SK-N-SH (cell line): ENCODE results near the gene OR3A2. TPM values are rescaled to one million over a fixed set of nuclear protein-coding genes. Genes with fewer than 3 reads are reported as not detected.
"Not testable (repeated sequence)": the region's sequence is repeated elsewhere in the genome, so short reads cannot be mapped to it uniquely, and the experiment has no call there.

Experiments
- CTCF ChIA-PET: fragments of 300-600, 350-600 bp; formaldehyde crosslinking; extraction: SDS; loops from one replicate; lab custom pipeline; 2021; lab: Yijun Ruan, JAX
- POLR2A ChIA-PET: fragments of 350-600 bp; sonication (Branson Sonifier 250); formaldehyde crosslinking; extraction: SDS; loops from one replicate; lab custom pipeline; 2020; ENCODE audit warnings: antibody characterized with exemption, inconsistent platforms; lab: Yijun Ruan, JAX
- DNase-seq: peaks from one replicate; pipeline ENCODE4 v3.0.0; 2012
- H2AFZ ChIP-seq: fragments of 200-600 bp; sonication (generic); 2 replicates; pipeline ENCODE4 v1.8.1; 2016; ENCODE audit warnings: antibody characterized with exemption, mild to moderate bottlenecking, low read depth
- H3F3A ChIP-seq: fragments of 200-600 bp; sonication (generic); replicated peaks from 2 replicates; pipeline ENCODE3; 2016; ENCODE audit warnings: antibody characterized with exemption, mild to moderate bottlenecking; ENCODE audit not compliant: insufficient read depth
- H3K27ac ChIP-seq, 2 experiments: fragments of 200-500 bp in 1 of 2; fragments of 200-600 bp in 1 of 2; sonication (Bioruptor generic) in 1 of 2; sonication (generic), shearing (Covaris generic) in 1 of 2; 2 replicates each; pipeline versions ENCODE4 v1.5.1 to v1.6.1; 2014 to 2016; ENCODE audit warnings: low read depth in 2 of 2, inconsistent platforms in 1 of 2, low read length in 1 of 2, mild to moderate bottlenecking in 1 of 2, mixed read lengths in 1 of 2
- H3K27me3 ChIP-seq: fragments of 200-600 bp; sonication (generic), shearing (Covaris generic); 2 replicates; pipeline ENCODE4 v1.6.1; 2016; ENCODE audit warnings: mixed run types; ENCODE audit not compliant: insufficient read depth
- H3K36me3 ChIP-seq, 2 experiments: fragments of 200-500 bp in 1 of 2; fragments of 200-600 bp in 1 of 2; sonication (Bioruptor generic) in 1 of 2; sonication (generic) in 1 of 2; replicated peaks in 1 of 2; 2 replicates each; pipeline versions ENCODE3 to v1.5.1; 2014 to 2016; ENCODE audit warnings: low read length in 1 of 2, mild to moderate bottlenecking in 1 of 2; ENCODE audit not compliant: insufficient read depth in 2 of 2, control insufficient read depth in 1 of 2
- H3K4me1 ChIP-seq, 2 experiments: fragments of 200-500 bp in 1 of 2; fragments of 200-600 bp in 1 of 2; sonication (Bioruptor generic) in 1 of 2; sonication (generic), shearing (Covaris generic) in 1 of 2; 2 replicates each; pipeline versions ENCODE4 v1.5.1 to v1.6.1; 2014 to 2016; ENCODE audit warnings: low read depth in 1 of 2, low read length in 1 of 2, mixed run types in 1 of 2; ENCODE audit not compliant: insufficient read depth in 2 of 2, control insufficient read depth in 1 of 2
- H3K4me2 ChIP-seq: fragments of 200-600 bp; sonication (generic), shearing (Covaris generic); 2 replicates; pipeline ENCODE4 v1.6.1; 2017; ENCODE audit warnings: mixed run types
- H3K4me3 ChIP-seq, 2 experiments: fragments of 200-500 bp in 1 of 2; fragments of 200-600 bp in 1 of 2; sonication (Bioruptor generic) in 1 of 2; sonication (generic), shearing (Covaris generic) in 1 of 2; 2 replicates each; pipeline versions ENCODE4 v1.5.1 to v1.8.1; 2014 to 2016; ENCODE audit warnings: low read depth in 2 of 2, inconsistent platforms in 1 of 2, low read length in 1 of 2, mild to moderate bottlenecking in 1 of 2, mixed read lengths in 1 of 2, moderate library complexity in 1 of 2
- H3K79me2 ChIP-seq: fragments of 200-600 bp; sonication (generic); 2 replicates; pipeline ENCODE4 v1.8.1; 2017; ENCODE audit warnings: mild to moderate bottlenecking; ENCODE audit not compliant: insufficient read depth
- H3K9ac ChIP-seq: fragments of 200-600 bp; sonication (generic); 2 replicates; pipeline ENCODE4 v1.6.1; 2017; ENCODE audit warnings: mixed run types
- H3K9me2 ChIP-seq: fragments of 200-600 bp; sonication (generic); 2 replicates; pipeline ENCODE4 v1.6.1; 2017; ENCODE audit warnings: mixed run types
- H3K9me3 ChIP-seq: fragments of 200-600 bp; sonication (generic); 2 replicates; pipeline ENCODE4 v1.6.1; 2017; ENCODE audit warnings: mixed run types, mild to moderate bottlenecking, moderate library complexity
- H4K20me1 ChIP-seq: fragments of 200-600 bp; sonication (generic); 2 replicates; pipeline ENCODE4 v1.6.1; 2017; ENCODE audit warnings: mild to moderate bottlenecking, mixed run types; ENCODE audit not compliant: insufficient read depth
- EP300 ChIP-seq, 2 experiments: IDR thresholded peaks; 2 replicates each; pipeline versions ENCODE4 v1.4.0 to v1.6.1; 2012; ENCODE audit warnings: borderline replicate concordance in 1 of 2, low read depth in 1 of 2, low read length in 1 of 2
- EZH2phosphoT487 ChIP-seq: fragments of 200-600 bp; sonication (generic); IDR thresholded peaks from 2 replicates; pipeline ENCODE4 v1.6.1; 2017; ENCODE audit warnings: low read depth, mixed run types, mild to moderate bottlenecking, antibody characterized with exemption, moderate library complexity, borderline replicate concordance
- FOXJ3 ChIP-seq: sonication (generic); formaldehyde crosslinking; IDR thresholded peaks from 2 replicates; pipeline ENCODE4 v1.5.1; 2020; ENCODE audit warnings: mild to moderate bottlenecking, missing genetic modification reagents
- GATA2 ChIP-seq: sonication (generic); formaldehyde crosslinking; IDR thresholded peaks from 2 replicates; pipeline ENCODE4 v1.5.0; 2020; ENCODE audit warnings: mild to moderate bottlenecking, missing genetic modification reagents
- POLR2AphosphoS5 ChIP-seq: IDR thresholded peaks from 2 replicates; pipeline ENCODE4 v1.6.1; 2012; ENCODE audit warnings: low read depth, low read length
- RAD21 ChIP-seq: IDR thresholded peaks from 2 replicates; pipeline ENCODE4 v1.6.1; 2012; ENCODE audit warnings: mild to moderate bottlenecking, low read length
- RFX5 ChIP-seq: IDR thresholded peaks from 2 replicates; pipeline ENCODE4 v1.6.1; 2012; ENCODE audit warnings: mild to moderate bottlenecking, improper control_type of control experiment, low read length
- SIN3A ChIP-seq: IDR thresholded peaks from 2 replicates; pipeline ENCODE4 v1.6.1; 2012; ENCODE audit warnings: low read depth, mild to moderate bottlenecking, low read length, moderate library complexity, borderline replicate concordance
- SMC3 ChIP-seq: IDR thresholded peaks from 2 replicates; pipeline ENCODE4 v1.6.1; 2012; ENCODE audit warnings: low read depth, low read length, improper control_type of control experiment
- TAF1 ChIP-seq: IDR thresholded peaks from 2 replicates; pipeline ENCODE4 v1.6.1; 2012; ENCODE audit warnings: low read depth, mild to moderate bottlenecking, low read length, moderate library complexity, borderline replicate concordance
- YY1 ChIP-seq: IDR thresholded peaks from 2 replicates; pipeline ENCODE4 v1.4.0; 2012; ENCODE audit warnings: low read depth, mild to moderate bottlenecking
- WGBS: methylation state at CpG from one replicate; pipeline ENCODE4 v1.1.6; 2017; ENCODE audit warnings: low lambda C conversion rate; 5-methylcytosine and 5-hydroxymethylcytosine counted together
- polyA plus RNA-seq, 3 experiments: library from polyadenylated mRNA; depleted of rRNA; stranded (reverse); fragments of >200 nt; gene quantifications; 2 replicates each; pipeline ENCODE4 v1.2.3, GENCODE V29; 2012
- TF ChIP-seq, protein P1 (sequence below): IDR thresholded peaks from 2 replicates; pipeline ENCODE4 v1.6.1; 2012; ENCODE audit warnings: mild to moderate bottlenecking, low read depth, low read length, moderate library complexity

Gene OR3A2
- polyA plus RNA-seq, 1 of the 3 experiments (the other 2 are of a cell fraction), result not detected

DNA sequence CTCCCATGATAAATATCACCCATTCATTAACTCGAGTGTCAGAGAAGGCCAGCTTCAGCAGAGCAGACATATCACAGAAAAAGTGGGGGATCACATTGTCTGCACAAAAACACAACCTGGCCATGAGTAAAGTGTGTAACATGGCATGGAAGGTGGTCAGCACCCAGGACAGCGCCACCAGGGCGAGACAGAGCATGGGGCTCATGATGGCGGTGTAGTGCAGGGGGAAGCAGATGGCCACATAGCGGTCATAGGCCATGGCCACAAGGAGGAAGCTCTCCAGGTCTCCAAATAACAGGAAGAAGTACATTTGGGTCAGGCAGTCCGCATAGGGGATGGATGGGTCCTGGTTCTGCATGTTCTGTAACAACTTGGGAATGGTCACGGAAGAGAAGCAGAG is 11.7 kb upstream of the OR3A2 start:
- H3K36me3 ChIP-seq, H3K9ac ChIP-seq, H3K27ac ChIP-seq, H3K9me3 ChIP-seq, DNase-seq, H3K4me3 ChIP-seq, H3K27me3 ChIP-seq, H3F3A ChIP-seq, H3K4me2 ChIP-seq, H3K4me1 ChIP-seq, POLR2A ChIA-PET, H4K20me1 ChIP-seq, CTCF ChIA-PET, H3K9me2 ChIP-seq, H2AFZ ChIP-seq, H3K79me2 ChIP-seq: not testable (repeated sequence)
- 1% methylated on average over 7 of the region's 7 CpGs for WGBS
- TF ChIP-seq, protein P1, sequence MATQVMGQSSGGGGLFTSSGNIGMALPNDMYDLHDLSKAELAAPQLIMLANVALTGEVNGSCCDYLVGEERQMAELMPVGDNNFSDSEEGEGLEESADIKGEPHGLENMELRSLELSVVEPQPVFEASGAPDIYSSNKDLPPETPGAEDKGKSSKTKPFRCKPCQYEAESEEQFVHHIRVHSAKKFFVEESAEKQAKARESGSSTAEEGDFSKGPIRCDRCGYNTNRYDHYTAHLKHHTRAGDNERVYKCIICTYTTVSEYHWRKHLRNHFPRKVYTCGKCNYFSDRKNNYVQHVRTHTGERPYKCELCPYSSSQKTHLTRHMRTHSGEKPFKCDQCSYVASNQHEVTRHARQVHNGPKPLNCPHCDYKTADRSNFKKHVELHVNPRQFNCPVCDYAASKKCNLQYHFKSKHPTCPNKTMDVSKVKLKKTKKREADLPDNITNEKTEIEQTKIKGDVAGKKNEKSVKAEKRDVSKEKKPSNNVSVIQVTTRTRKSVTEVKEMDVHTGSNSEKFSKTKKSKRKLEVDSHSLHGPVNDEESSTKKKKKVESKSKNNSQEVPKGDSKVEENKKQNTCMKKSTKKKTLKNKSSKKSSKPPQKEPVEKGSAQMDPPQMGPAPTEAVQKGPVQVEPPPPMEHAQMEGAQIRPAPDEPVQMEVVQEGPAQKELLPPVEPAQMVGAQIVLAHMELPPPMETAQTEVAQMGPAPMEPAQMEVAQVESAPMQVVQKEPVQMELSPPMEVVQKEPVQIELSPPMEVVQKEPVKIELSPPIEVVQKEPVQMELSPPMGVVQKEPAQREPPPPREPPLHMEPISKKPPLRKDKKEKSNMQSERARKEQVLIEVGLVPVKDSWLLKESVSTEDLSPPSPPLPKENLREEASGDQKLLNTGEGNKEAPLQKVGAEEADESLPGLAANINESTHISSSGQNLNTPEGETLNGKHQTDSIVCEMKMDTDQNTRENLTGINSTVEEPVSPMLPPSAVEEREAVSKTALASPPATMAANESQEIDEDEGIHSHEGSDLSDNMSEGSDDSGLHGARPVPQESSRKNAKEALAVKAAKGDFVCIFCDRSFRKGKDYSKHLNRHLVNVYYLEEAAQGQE, result peak; percentile 85

DNA sequence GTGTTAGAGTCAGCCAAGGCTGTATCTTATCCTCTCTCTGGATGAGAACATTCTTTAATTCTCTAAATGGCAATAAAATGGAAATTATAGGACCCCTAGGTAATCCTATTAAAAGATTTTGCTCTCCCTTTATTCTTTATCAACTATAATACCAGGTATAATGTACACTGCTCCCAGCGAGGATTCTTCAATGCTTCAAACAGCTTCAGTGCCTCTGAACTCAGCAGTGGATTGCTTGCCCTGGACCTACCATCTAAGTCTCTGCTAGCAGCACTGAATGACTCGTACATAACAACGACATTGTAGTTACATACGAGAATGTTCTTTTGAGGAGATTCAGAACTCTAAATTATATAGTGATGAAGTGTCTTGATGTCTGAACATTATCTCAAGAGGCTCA is 3.7 kb upstream of the OR3A2 start:
- H3K4me1 ChIP-seq, result no peaks in the 10 kb centered on the region
- peaks cover 20% of the 10 kb centered on the region; the same call in 1 of the 2 replicates for H3K27me3 ChIP-seq
- H3K9me3 ChIP-seq, result no peaks in the 10 kb centered on the region
- no peak overlapping the region for H3K4me2 ChIP-seq
- no peaks in the 10 kb centered on the region for H3F3A ChIP-seq
- WGBS, result 1% methylated on average over 4 of the region's 4 CpGs
- no peaks in the 10 kb centered on the region for H3K79me2 ChIP-seq
- no peak overlapping the region for H3K27ac ChIP-seq
- H3K9ac ChIP-seq, result no peak overlapping the region
- TF ChIP-seq EZH2phosphoT487 (no peak), SIN3A (no peak), RFX5 (no peak), RAD21 (no peak), GATA2 (CRISPR knock-in tag) (no peak), TAF1 (no peak), EP300 (IDR thresholded peaks at IDR 0.05; ENCODE audit: borderline replicate concordance in 1 of 2, low read depth in 1 of 2, low read length in 1 of 2) (no peak), YY1 (no peak), SMC3 (no peak), POLR2AphosphoS5 (no peak), FOXJ3 (no peak)
- TF ChIP-seq, protein P1, result no peak
- TF ChIP-seq, all 33 proteins: peak for 0
- CTCF ChIA-PET, result no interaction called here
- Histone ChIP-seq H4K20me1 (no peaks in the 10 kb centered on the region), H2AFZ (no peak overlapping the region), H3K9me2 (peaks cover 4% of the 10 kb centered on the region; the same call in 1 of the 2 replicates), H3K4me3 (no peak overlapping the region), H3K36me3 (no peaks in the 10 kb centered on the region)
- DNase-seq, result no peak
- POLR2A ChIA-PET, result no interaction called here
